GM18907 (cell line): ENCODE data around the gene CAMP.
"Not testable (repeated sequence)": the region's sequence is repeated elsewhere in the genome, so short reads cannot be mapped to it uniquely, and the experiment has no call there.

ENCODE experiments used
- ATAC-seq: cut with Tn5 transposase; IDR thresholded peaks from one replicate; pipeline ENCODE4 v1.9.1; 2021; ENCODE audit warnings: mild to moderate bottlenecking, moderate library complexity; ENCODE audit not compliant: unreplicated experiment

CAMP gene

DNA sequence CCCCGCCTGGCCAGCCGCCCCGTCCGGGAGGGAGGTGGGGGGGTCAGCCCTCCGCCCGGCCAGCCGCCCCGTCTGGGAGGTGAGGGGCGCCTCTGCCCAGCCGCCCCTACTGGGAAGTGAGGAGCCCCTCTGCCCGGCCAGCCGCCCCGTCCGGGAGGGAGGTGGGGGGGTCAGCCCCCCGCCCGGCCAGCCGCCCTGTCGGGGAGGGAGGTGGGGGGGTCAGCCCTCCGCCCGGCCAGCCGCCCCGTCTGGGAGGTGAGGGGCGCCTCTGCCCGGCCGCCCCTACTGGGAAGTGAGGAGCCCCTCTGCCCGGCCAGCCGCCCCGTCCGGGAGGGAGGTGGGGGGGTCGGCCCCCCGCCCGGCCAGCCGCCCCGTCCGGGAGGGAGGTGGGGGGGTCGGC, 11.5 kb upstream of the CAMP start:
- ATAC-seq = not testable (repeated sequence)

DNA sequence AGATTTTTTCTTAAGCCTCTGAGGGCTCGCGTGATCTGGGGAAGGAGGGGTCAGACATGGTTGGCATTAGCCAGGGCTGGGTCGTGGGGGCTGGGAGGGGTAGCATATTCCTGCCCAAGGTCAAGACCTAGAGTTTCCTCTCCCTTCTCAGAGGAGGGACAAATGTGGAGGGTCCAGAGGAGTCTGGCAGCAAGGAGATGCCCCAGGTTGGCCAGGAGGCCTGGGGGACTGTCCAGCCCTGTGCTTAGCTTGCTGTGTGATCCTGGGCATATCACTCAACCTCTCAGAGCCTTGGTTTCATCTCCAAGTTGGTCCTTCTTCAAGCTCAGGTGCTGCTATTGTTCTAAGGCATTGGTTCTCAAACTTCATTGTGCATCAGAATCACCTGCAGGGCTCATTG, 9.1 kb upstream of the CAMP start:
- no peak for ATAC-seq

DNA sequence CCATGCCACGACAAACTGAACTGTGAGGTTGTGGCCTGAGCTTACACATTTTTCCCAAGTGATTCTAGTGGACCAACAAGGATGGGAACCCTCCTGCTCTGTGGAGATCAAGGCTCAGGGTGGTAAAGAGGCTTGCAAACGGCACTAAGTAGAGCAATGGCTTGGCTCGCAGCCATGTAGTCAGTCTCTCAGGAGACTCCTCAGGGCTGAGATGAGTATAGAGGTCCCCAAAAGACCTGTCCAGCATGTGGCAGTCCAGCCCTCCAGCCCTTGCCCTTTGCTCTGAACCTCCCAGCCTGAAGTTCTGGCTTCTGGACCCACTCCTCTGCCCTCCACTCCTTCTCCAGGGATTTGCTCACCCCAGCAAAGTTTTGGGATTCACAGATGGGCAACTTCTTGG, 8.3 kb upstream of the CAMP start:
- ATAC-seq = no peak

DNA sequence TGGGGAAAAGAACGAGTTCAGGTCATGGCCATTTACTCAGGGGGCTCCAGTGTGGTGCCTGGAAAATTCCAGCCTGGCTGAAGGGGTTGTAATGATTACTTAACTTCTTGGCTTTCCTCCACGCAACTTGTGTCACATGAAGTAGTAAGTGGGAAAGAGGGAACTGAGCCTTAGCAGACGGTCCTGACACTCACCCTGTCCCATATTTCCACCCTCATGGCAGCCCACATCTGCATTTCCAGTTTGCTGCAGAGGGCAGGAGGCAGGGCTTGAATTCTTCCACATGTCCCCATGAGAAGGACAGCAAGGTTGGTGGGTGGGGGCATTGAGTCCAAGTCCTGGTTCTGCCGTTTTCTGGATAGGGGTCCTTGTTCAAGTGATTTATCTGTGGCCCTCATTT, 7.8 kb upstream of the CAMP start:
- no peak for ATAC-seq

DNA sequence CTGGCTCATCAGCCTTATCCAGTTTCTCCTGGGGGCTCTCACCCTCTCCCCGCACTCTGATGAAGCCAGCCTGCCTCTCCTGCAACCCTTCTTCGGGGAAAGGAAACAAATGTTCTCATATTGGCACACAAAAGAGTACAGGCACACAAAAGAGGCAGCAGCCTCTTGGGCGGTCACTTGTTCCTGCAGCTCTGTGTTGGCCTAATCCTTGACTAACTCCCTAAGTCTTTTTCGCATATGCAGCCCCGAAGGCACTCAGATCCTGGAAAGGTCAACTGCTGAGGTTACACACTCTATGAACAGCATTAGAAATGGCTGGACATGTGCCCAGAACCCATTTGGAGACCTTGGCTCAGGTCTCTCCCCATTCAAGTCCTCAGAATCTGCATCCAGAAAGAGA, 7.4 kb upstream of the CAMP start:
- no peak for ATAC-seq

DNA sequence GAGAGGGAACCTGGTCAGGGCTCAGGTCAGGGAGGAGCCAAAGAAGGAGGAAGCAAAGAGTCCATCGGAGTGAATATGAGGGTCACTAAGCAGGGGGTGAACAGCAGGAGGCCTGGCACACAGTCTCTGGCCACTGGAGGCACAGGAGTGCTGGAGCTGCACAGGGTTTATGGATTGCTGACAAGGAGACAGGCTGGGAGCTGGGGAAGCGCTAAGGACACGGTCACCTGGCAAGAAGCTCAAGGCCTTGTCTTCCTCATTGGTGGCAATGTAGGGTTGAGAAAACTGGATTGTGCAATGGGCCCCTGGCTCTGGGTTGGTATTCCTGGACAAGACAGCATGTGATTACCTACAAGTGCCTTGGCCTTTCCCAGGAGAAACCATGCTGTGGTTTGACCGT, 5.8 kb upstream of the CAMP start:
- ATAC-seq = no peak

DNA sequence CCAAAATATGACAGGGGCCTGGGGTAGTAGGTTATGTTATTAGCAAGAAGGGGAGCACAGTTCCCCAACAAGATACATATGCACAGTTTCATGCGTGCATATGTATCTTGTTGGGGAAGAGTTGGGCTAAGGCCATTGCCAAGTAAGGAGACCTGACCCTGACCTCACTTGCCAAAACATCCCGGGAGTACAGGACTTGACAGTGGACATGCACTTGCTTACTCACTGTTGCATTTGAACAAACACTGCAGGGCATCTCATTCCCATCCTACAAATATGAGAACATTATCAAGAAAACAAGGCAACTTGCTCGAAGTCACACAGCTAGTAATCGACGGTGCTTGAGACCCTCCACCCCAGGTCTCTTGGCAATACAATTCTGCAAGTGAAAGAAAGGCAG, 4.8 kb upstream of the CAMP start:
- ATAC-seq = no peak

DNA sequence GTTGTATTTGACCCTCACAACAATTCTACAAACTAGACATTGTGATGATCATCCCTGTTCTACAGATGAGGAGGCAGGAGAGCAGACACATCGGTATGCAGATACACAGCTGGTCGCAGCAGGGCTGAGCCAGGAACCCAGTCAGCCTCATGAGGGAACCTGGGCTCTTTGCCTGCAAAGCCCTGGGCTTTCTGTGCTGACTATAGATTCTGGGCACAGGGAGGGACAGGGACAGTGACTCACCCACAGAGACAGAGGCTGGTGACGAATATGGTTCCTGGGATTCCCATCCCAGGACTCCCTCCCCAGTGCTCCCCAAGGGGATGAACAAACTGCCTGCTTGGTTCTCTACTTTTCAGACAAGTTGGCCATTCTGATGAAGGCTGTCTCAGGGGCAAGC, 3.8 kb upstream of the CAMP start:
- ATAC-seq = no peak

DNA sequence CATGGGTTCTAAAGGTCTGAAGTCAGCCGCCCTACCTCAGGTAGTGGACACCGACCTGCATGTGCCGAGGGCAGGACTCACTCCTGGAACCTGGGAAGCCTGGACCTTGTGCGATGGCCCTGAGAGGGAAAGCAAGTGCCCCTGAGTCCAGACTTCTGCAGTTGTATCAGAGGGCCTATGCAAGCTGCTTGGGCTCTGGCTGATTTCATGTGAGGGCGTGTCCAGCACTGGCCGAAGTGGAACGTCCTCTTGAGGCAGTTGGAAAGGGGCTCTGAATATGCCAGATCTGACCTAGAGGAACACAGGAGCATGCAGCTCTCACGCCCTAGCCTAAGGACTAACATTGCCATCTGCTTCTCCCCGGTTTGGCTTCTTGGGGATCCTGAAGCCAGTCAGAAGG, 2.5 kb upstream of the CAMP start:
- no peak for ATAC-seq

DNA sequence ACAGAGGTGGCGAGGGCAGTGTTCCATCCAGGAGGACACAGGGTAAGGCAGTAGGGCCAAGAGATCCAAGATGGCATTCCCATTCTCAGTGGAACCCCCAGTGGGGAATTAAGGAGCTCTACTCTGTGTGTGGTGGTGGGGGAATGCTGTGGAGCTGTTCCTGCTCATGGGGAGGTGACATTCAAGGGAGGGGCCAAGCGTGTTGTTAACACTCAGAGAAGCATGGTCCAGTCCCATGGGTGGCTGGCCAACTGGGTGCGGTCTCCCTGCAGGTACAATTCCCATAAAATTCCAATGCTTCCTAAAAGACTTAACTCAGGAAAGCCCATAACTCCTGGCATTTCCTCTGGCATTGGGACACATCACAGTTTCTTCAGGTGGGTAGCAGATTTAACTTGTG, 2.3 kb downstream of the CAMP start:
- ATAC-seq = no peak

DNA sequence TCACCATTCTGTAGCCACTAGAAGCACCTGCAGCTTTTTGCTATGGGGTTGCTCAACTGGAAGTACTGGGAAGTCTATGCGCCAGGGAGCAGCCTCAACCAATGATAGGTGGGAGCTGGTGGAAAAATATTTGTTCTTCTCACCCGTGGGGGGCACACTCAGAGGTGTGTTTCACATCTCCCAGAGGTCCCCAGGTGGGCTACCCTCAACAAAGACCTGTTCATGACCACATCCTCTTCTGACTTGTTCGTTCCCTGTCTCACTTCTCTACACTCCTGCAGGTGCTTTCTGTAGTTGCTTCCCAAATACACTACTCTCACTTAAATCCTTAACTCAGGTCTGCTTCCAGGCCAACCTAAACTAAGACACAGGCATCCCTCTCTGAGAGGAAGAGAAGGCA, 3.6 kb downstream of the CAMP start:
- no peak for ATAC-seq

DNA sequence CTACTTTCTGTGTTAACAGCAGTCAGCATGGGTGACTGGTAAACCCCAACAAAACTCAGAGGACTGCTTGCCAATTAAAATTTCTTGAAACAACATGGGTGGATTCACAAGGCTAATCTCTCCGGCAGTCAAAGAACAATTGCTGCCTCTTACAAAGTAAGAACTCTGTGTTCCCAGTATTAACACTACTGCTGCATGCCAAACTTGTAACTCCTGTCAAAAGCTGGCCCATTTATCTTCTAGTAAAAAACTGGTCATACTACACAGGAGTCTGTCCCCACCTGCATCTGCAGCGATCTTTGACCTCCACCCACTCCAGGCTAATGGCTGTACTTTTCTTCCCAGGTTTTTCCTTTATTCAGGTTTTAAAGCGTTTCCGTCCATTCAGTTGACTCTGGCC, 8.9 kb downstream of the CAMP start:
- no peak for ATAC-seq

DNA sequence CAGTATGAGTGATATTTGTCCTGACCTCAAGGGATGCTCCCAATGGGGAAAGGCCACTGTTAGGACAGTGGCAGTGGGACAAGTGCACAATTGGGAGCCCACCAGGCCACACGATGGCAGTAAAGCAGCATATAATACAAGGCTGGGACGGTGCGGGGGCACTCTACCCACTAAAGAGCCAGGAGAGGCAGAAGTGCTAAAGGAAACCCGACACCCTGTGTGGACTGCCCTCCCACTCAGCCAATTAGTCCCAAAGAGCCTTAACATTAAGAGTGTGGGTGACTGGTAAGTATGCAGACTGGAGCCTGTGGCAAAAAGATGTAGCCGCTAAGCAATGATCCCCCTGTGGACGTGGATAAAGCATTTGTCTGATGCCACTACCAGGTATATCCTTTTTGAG, 9.4 kb downstream of the CAMP start:
- peak; percentile 60 for ATAC-seq

DNA sequence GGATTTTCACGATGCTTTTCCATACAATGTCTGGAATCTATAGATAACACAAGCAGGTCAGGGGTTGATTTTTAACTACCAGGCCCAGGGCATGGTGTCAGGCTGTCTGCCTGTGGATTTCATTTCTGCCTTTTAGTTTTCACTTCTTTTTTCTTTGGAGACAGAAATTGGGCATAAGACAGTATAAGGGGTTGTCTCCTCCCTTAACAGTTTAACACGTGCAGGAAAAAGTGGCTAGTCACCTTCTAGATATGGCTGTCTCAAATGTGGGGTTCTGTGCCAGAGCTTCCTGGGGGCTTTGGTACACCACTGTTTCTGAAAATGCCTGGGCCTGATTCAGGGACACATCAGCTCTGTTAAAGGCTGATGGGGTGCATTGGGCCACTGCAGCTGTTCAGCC, 10.2 kb downstream of the CAMP start:
- no peak for ATAC-seq

DNA sequence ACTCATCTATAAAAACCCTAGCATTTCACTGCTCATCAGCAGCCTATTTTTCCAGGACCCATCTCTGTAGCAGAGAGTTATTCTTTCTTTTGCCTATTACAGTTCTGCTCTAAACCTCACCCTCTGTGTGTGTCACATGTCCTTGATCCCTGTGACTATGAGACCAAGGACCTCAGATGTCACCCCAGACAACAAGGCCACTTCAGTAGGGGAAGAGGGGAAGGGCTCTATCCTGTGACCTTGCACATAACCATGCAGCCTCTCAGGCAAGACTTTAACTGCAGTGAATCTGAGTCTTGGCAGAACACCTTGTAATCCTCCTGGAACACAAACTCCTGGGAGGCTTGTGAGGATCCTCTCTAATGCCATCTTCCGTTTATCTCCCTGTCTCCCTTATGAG, 13.2 kb downstream of the CAMP start:
- ATAC-seq = no peak

DNA sequence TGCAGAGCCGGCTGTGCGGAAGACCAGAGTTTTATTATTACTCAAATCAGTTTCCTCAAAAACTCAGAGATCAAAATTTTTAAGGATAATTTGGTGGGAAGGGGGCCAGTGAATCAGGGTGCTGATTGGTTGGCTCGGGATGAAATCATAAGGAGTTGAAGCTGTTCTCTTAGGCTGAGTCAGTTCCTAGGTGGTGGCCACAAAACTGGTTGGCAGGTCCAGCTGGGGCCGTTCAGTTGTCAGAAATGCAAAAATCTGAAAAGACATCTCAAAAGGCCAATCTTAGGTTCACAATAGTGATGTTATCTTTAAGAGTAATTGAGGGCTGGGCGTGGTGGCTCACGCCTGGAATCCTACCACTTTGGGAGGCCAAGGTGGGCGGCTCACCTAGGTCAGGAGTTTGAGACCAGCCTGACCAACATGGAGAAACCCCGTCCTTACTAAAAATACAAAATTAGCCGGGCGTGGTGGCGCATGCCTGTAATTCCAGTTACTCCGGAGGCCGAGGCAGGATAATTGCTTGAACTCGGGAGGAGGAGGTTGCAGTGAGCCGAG, 15.3 kb downstream of the CAMP start:
- no peak for ATAC-seq

DNA sequence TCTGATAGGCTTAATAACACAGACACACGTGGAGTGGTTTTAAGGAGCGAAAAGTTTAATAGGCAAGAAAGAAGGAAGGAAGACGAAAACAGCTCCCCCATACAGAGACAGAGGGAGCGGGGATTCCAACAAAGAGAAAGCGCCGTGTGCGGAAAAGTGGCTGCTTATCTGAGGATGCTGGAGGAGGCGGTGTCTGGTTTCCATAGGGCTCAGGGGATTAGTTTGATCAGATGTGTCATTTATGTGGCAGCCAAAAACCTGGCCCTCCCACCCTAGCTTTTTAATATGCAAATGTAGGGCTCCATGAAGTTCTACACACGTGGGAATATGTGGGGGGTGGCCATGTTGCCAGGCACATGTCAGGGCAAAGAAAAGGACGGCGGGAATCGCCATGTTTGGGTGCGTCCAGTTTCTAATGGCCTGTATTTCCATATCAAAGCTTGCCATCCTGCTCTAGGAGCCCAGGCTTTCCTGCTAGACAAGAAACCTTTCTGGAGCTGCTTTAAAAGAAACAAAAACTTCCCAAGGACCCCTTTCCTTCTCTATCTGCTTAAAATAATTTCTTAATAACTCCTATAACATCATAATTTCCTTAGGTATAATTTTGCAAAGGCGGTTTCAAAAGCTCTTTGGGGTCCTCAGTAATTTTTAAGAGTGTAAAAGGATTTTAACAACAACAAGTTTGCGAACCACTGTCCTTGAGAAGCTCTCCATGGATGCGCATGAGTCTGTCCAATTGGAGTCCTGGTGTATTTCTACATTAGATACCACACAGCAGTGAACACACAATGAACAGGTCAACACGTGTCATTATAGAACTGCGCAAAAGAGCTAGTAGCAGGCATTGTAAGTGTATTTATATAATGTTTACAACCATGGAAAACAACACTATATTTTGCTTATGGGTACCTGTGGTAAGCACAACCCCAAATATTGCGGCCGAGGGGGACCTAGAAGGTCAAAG, 17.0 kb downstream of the CAMP start:
- peak; percentile 2 for ATAC-seq

DNA sequence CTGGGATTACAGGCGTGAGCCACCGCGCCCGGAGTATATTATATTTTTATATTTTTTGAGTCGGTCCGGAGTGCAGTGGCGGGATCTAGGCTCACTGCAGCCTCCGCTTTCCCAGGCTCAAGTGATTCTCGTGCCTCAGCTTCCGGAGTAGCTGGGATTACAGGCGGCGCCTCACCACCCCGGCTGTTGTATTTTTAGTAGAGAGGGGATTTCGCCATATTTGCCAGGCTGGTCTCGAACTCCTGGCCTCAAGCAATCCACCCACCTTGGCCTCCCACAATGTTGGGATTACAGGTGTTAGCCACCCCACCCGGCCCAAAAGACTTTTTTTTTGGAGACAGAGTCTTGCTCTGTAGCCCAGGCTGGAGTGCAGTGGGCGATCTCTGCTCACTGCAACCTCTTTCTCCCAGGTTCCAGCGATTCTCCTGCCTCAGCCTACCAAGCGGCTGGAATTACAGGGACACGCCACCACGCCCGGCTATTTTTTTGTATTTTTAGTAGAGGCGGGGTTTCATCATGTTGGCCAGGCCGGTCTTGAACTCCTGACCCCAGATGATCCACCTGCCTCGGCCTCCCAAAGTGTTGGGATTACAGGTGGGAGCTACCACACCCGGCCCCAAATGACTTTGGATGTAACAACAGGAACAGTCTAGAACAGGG, 18.6 kb downstream of the CAMP start:
- no peak for ATAC-seq

DNA sequence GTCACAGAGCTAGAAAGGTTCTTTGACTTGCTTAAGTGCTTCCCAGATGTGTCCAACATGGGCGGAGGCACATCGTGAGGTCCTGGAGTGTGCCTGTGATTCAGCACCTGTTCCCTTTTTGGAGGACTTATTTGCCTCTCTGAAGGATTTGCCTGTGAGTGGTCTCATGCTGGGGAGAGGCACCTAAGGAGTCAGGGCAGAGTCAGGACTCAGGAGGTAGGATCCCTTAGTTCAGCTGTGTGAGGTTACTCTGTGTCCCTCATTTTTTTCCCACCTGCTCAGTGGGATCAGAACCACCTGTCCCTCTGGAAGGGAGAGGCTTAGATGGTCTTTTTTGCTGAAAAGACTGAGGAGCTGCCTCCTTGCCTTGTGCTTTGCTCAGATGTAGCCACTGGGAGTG, 20.6 kb downstream of the CAMP start:
- ATAC-seq = no peak

DNA sequence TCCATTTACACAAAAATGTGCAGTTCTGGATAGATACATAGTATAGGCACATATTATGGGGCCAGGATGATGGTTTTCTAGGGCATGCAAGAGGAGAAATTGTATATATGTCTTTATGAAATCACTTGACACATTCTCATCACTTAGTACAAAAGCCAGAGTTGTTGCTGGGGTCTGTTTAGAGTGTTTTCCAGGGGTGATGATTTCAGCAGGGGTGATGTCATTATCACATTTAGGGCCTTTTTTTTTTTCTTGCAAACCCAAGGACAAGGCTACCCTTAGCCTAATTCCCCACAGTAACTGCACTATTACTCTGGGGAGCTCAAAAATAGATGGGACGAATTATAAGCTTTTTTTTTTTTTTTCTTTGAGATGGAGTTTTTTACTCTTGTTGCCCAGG, 21.2 kb downstream of the CAMP start:
- no peak for ATAC-seq

DNA sequence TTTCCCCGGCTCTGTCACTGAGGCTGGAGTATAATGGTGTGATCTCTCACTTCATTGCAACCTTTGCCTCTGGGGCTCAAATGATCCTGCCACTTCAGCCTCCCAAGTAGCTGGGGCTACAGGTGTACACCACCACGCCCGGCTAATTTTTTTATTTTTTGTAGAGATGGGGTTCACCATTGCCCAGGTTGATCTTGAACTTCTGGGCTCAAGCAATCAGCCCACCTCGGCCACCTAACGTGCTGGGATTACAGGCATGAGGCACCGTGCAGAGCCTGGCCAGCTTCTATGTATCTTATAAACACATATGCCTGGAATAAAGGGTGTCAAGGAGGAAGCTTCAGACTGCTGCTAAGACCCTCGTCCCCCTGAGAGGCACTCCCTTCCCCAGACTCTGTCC, 21.8 kb downstream of the CAMP start:
- no peak for ATAC-seq

DNA sequence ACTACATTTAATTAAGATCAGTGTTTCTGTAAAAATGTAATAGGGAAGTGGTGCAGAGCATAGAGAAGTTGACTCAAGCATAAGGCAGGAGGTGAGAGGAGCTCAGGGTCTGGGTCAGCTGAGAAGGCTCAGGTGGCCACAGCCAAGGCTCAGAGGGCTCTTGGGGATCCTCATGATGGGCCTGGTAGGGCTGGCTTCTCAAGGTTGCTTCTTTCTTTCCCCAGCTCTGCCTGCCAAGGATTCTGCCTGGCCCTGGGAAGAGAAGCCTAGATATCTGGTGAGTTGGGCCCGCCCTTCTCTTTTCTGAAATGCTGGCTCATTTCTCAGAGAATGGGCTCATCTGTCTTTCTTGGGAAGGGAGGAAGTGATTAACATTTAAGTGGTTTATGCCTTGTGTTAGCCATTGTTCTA, 24.1 kb downstream of the CAMP start:
- ATAC-seq = no peak
